Effector CD8-positive, alpha-beta T cell (primary cell): ENCODE data around the gene TGM3.
"Not testable (repeated sequence)": the region's sequence is repeated elsewhere in the genome, so short reads cannot be mapped to it uniquely, and the experiment has no call there.

Experiments used
- DNase-seq: peaks from one replicate; lab custom pipeline; 2025; lab: John Stamatoyannopoulos, UW
- total RNA-seq, 4 experiments: gene quantifications; one replicate each; lab custom pipeline; 2026; lab: John Stamatoyannopoulos, UW

TGM3 gene
- total RNA-seq, result 0 reads per million in 4 experiments

GRCh38 chr20:2295886-2296515, at the start of gene TGM3:
TGM3 (plus strand) TSS chr20:2296001; CDS start chr20:2296064, 63 bp downstream.
- DNase-seq, result no peak

DNA sequence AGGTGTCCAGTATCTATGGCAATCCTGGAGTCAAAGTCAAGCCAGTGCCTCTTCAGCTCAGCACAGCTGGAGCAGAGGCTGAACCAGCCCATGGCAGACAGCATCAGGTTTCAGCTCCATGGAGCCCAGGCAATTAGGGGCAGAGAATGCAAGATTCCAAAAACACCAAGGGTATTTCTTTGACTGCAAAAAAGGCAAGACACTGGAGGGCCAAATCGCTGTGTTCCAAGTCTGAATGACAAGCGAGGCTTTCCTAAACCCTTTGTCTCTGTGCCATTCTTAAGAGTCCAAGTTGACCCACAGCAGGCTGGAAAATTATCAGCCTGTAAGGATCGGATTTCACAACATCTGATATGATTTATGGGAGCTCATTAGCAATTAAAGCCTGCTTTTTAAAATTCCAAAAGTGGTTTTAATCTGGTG, 49.7 kb upstream of the TGM3 start:
- no peak for DNase-seq

DNA sequence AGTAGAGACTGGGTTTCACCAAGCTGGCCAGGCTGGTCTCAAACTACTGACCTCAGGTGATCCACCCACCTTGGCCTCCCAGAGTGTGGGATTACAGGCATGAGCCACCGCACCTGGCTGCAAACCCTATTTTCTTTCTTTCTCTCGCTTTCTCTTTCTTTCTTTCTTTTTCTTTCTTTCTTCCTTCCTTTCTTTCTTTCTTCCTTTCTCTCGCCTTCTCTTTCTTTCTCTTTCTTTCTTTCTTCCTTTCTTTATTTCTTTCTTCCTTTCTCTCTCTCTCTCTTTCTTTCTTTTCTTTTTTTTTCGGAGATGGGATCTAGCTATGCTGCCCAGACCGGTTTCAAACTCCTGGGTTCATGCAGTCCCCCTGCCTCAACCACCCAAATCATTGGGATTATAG, 47.0 kb upstream of the TGM3 start:
- no peak for DNase-seq

- no peak for DNase-seq
Observed at GRCh38 chr20:2249935-2250334, 45.9 kb upstream of the TGM3 start.

DNA sequence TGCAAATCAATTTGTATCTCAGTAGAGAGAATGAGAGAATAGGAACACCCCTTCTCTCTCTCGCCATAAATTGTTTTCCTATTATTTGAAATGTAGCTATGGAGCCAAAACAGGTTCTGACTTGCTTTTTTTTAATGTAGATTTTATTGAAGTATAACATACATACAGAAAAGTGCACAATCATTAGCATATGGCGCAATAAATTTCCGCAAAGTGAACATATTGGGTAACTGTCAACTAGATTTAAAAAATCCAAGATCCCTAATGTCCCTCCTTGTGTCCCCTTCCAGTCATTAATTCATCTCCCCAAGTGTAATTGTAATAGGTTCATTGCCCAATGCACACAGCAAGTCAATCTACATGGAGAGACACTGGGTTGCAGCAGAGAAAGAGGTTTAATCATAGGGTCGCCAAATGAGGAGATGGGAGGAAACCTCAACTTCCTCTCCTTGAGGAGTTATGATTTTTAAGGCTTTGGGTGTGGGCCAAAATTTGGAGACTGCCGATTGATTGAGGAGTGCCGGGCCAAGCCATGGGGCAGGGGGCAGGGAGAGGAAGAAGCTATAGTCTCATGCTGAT, 43.3 kb upstream of the TGM3 start:
- DNase-seq, result no peak

DNA sequence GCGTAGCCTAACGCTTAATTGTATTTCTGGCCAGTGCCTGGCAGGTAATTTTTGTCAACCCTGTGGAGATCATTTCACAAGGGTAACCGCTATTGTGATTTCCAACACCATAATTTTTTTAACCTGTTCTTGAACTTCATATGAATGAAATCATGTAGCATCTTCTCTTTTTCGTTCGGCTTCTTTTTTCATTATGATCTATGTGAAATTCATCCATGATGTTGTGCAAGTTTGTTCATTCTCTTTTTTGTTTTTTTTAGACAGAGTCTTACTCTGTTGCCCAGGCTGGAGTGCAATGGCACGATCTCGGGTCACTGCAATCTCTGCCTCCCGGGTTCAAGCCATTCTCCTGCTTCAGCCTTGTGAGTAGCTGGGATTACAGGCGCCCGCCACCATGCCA, 42.5 kb upstream of the TGM3 start:
- DNase-seq, result no peak

GRCh38 chr20:2254333-2254732, 41.5 kb upstream of the TGM3 start:
- no peak for DNase-seq

DNA sequence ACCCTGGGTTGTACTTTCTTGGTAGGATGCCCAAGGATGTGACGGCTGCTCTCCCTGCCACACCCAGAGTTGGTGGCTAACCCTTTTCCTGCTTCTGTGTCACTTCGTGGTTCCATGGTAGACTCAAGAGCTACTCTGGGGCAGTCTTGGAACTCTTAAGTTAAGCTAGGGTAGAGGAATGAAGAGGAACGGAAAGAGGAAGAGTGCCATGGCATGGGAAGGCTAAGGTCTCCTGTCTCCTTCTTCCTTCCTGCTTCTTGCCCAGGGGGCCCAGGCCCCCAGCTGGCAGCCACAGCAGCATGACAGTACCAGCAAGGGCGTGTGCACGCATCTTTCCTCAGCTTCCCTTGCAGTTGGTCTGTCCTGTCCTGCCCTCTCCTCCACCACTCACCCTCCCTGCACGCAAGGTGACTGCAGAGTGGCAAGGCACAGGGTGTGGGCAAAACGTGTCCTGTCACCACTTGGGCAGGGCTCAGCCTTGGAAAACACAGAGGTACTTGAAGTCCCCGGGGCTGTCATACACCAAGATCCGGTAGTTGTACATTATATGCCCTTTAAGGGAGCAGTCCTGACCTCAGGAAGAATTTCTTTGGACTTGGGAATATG, 39.8 kb upstream of the TGM3 start:
- DNase-seq, result no peak

- no peak for DNase-seq
Observed at GRCh38 chr20:2259731-2260130, 36.1 kb upstream of the TGM3 start.

DNA sequence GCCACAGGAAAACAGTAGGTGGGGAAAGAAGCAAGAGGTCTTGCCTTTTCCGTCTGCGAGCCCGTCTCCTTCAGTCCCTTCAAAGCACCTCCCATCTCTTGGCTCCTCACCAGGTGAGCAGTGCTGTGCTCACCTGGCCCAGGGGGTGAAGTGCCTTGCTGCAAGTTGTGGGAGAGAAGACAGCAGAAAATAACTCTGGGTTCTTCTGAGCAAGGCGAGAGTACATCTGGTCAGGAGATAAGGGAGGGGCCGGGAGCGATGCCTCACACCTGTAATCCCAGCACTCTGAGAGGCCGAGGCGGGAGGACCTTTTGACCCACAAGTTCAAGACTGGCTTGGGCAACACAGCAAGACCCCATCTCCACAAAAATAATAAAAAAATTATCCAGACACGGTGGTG, 35.6 kb upstream of the TGM3 start:
- no peak for DNase-seq

- no peak for DNase-seq
Observed at GRCh38 chr20:2261046-2261485, 34.7 kb upstream of the TGM3 start.

DNA sequence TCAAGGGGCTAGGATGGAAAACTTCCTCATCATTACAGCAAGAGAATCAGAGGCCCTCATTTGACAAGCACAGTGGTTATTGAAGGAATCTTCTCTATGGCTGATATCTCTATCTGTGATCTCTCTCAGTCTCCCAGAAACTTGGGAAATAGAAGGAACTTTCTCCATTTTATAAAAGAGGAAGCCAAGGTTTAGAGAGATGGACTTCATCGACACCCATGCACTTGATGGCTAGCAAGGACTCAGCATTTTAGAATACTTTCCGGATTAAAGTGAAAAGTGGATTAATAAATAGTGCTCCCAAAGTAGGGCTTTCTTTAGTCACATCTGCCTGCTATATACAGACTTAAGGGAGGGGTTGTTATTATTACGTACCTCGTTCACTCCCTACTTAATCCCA, 34.2 kb upstream of the TGM3 start:
- DNase-seq, result no peak

- DNase-seq, result no peak
Observed at GRCh38 chr20:2264118-2264517, 31.7 kb upstream of the TGM3 start.

DNA sequence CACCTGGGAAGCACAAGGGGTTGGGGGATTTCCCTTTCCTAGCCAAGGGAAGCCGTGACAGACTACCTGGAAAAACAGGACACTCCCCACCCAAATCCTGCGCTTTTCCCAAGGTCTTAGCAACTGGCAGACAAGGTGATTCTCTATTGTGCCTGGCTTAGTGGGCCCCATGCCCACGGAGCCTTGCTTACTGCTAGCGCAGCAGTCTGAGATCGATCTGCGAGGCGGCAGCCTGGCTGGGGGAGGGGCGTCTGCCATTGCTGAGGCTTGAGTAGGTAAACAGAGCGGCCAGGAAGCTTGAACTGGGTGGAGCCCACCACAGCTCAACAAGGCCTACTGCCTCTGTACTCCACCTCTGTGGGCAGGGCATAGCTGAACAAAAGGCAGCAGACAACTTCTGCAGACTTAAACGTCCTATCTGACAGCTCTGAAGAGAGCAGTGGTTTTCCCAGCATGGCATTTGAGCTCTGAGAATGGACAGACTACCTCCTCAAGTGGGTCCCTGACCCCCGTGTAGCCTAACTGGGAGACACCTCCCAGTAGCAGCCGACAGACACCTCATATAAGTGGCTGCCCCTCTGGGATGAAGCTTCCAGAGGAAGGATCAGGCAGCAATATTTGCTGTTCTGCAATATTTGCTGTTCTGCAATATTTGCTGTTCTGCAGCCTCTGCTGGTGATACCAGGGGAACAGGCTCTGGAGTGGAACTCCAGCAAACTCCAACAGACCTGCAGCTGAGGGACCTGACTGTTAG, 31.0 kb upstream of the TGM3 start:
- not testable (repeated sequence) for DNase-seq

DNA sequence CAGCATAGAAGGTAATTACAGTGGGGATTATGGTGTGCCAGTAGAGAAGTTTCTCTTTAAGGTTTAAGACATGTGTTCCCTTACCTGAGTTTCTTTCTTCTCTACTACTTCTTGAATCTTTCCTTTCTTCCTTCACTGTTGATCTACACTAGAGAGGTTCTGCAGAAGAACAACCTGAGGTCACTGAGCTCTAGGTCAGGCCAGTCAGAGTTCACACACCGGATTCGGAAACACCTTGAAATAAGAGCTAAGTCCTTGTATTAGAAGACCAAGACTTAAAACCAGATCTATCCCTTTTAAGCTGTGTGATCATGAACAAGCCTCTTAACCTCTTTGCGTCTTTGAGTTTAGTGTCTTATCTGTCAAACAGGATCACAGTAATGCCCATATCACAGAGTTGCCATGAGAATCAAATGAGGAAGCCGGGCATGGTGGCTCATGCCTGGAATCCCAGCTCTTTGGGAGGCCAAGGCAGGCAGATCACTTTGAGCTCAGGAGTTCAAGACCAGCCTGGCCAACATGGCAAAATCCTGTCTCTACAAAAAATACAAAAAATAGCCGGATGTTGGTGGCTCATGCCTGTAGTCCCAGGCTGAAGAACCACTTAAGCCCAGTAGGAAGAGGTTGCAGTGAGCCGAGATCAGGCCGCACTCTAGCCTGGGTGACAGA, 22.0 kb upstream of the TGM3 start:
- DNase-seq, result no peak

DNA sequence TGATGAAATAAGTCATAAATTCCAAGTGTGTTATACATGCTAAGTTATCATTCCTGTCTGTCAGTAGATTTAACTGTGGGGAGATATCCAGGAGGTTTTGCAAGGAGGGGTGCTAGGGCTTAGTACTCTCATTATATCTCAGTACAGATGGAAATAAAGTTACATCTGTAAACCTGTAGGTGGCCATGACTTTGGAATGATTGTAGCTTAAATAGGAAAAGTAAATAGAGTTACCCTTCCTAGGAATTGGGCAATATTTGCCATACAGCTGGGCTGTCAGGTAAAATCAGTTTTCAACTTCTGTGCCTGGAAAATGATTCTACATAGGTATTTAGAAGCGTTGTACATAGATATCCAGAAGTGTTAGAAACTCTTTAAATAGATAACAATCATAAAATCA, 19.8 kb upstream of the TGM3 start:
- no peak for DNase-seq

DNA sequence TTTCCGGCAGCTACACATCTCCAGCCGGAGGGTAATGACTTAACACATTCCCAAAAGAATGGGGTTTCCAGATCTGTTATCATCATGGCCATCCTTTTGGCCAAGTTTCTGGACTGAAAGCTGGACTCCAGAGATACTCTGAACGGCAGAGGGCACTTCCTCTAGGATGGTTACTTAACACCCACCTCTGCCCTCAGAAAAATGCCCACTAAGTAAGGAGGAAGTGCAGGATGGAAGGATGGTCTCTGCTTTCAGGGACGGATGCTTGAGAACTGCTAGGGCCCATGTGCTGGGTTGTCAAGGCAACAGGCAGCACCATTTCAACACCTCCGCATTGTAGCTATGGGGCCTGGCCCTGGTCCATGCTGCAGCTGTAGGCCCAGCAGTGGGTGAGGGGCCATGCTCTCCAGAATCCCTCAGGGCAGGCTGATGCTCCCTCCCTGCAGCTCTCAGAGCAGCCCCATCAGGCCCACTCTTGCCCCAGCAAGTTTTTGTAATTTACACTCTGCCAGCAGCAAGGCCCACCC, 16.5 kb upstream of the TGM3 start:
- DNase-seq, result no peak

DNA sequence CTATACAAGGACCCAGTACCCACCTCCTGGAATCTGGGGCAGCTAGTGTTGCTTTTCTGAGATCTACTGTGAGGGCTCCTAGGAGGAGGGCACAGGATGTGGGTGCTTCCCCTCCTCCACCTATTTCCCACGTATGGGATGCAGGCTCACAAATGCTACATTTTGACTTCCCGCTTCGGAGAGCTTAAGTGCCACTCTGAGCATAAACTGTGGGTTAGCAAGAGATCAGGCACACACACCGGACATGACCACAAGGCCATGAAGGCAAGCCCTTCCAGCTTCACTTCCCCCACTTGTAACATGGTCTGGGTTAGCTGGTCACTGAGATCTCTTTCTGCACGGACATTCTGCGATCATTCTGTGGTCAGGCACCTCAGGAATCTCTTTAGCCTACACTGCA, 15.7 kb upstream of the TGM3 start:
- DNase-seq, result no peak

GRCh38 chr20:2281563-2281962, 14.2 kb upstream of the TGM3 start:
- no peak for DNase-seq

DNA sequence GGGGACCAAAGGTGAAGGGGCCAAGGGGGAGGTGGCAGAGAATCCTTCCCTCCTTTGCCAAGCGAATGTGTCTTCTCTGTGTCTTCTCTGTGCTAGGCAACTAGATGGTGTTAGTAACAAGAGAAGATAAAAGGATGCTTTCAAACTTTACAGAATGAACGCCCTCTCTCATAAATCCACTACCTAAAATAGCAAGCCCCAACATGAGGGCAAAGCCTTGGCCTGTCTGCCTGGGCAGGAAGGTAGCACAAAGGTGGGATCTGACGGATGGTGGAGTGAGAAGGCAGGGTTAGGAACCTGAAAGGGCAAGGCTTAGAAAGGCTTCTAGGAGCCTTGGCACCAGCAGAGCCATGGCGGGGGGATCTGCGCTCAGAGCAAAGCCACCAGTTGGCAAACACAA, 13.6 kb upstream of the TGM3 start:
- no peak for DNase-seq

GRCh38 chr20:2283706-2284423, 11.9 kb upstream of the TGM3 start:
- DNase-seq, result no peak
